ENCODE data around the gene MAFF. TPM values are rescaled to one million over a fixed set of nuclear protein-coding genes. Genes with fewer than 3 reads are reported as not detected.
A peak's percentile ranks its signal among the peaks of the same experiment; 100 is the strongest.

Gene MAFF
- total RNA-seq, 2 donors from 2014 or later, result 44.4 to 80.2 TPM

GRCh38 chr22:38258895-38259294 is 57.1 kb downstream of the MAFF start:
- ATAC-seq (no peak), DNase-seq (no peak)
- no peaks in the 10 kb centered on the region for H3K27me3 Mint-ChIP-seq
- peaks cover 26% of the 10 kb centered on the region for H3K4me1 Mint-ChIP-seq
- peaks cover 3% of the 10 kb centered on the region for H3K36me3 Mint-ChIP-seq (ENCODE audit: low read depth)
- no peak overlapping the region for H3K4me3 Mint-ChIP-seq
- no peaks in the 10 kb centered on the region for H3K9me3 ChIP-seq (ENCODE audit: control insufficient read depth, low read length, poor library complexity, severe bottlenecking)
- H3K27ac Mint-ChIP-seq, result peak overlapping the region; percentile 82

GRCh38 chr22:38259370-38259769 is 57.6 kb downstream of the MAFF start:
- H3K27ac Mint-ChIP-seq, result peak overlapping the region; percentile 82
- ATAC-seq (no peak), DNase-seq (no peak)
- H3K4me1 Mint-ChIP-seq, result peaks cover 26% of the 10 kb centered on the region
- H3K9me3 ChIP-seq (ENCODE audit: control insufficient read depth, low read length, poor library complexity, severe bottlenecking), result no peaks in the 10 kb centered on the region
- H3K4me3 Mint-ChIP-seq, result no peak overlapping the region
- H3K36me3 Mint-ChIP-seq (ENCODE audit: low read depth), result peaks cover 3% of the 10 kb centered on the region
- no peaks in the 10 kb centered on the region for H3K27me3 Mint-ChIP-seq

- peak overlapping the region; percentile 61 for H3K4me3 Mint-ChIP-seq
- no peaks in the 10 kb centered on the region for H3K9me3 ChIP-seq (ENCODE audit: control insufficient read depth, low read length, poor library complexity, severe bottlenecking)
- H3K36me3 Mint-ChIP-seq (ENCODE audit: low read depth), result peaks cover 3% of the 10 kb centered on the region
- ATAC-seq (peak; percentile 33), DNase-seq (no peak)
- H3K27me3 Mint-ChIP-seq, result no peaks in the 10 kb centered on the region
- H3K4me1 Mint-ChIP-seq, result peaks cover 30% of the 10 kb centered on the region
- H3K27ac Mint-ChIP-seq, result peak overlapping the region; percentile 82
Observed at GRCh38 chr22:38260761-38261681, 59.2 kb downstream of the MAFF start.

GRCh38 chr22:38262051-38262795 is 60.4 kb downstream of the MAFF start:
- H3K36me3 Mint-ChIP-seq (ENCODE audit: low read depth), result peaks cover 3% of the 10 kb centered on the region
- no peaks in the 10 kb centered on the region for H3K27me3 Mint-ChIP-seq
- peak; percentile 46 for ATAC-seq
- H3K4me1 Mint-ChIP-seq, result peaks cover 40% of the 10 kb centered on the region
- DNase-seq, result peak; percentile 23 to 32 (median 25)
- peak overlapping the region; percentile 79 for H3K27ac Mint-ChIP-seq
- no peaks in the 10 kb centered on the region for H3K9me3 ChIP-seq (ENCODE audit: control insufficient read depth, low read length, poor library complexity, severe bottlenecking)
- H3K4me3 Mint-ChIP-seq, result peak overlapping the region; percentile 61

- Mint-ChIP-seq H3K27me3 (no peaks in the 10 kb centered on the region), H3K36me3 (ENCODE audit: low read depth) (peaks cover 3% of the 10 kb centered on the region), H3K4me3 (no peak overlapping the region), H3K27ac (no peak overlapping the region), H3K4me1 (peaks cover 48% of the 10 kb centered on the region)
- no peaks in the 10 kb centered on the region for H3K9me3 ChIP-seq (ENCODE audit: control insufficient read depth, low read length, poor library complexity, severe bottlenecking)
- no peak for DNase-seq
- ATAC-seq, result no peak
Observed at GRCh38 chr22:38264322-38264843, 62.6 kb downstream of the MAFF start.

Other genes starting within 250 kb of the MAFF start
- gene C22orf23, start 248.4 kb upstream of the MAFF start, total RNA-seq, result not detected
- gene POLR2F, start 248.3 kb upstream of the MAFF start, total RNA-seq, result 10 to 100 TPM; 25.9 to 27.7 TPM
- not detected for gene SOX10, start 217.4 kb upstream of the MAFF start, total RNA-seq
- gene PICK1, start 144.6 kb upstream of the MAFF start, total RNA-seq, result 10 to 100 TPM; 24.5 to 25.4 TPM
- gene SLC16A8, start 117.8 kb upstream of the MAFF start, total RNA-seq, result not detected
- gene BAIAP2L2, start 91.3 kb upstream of the MAFF start, total RNA-seq, result 1 to 10 TPM in 1 of 2 donors, under 1 TPM in 1; 0.86 to 1.3 TPM
- gene PLA2G6, start 20.2 kb upstream of the MAFF start, total RNA-seq, result 10 to 100 TPM; 72.2 to 91.4 TPM
- 10 to 100 TPM; 53.3 TPM for gene TMEM184B, start 71.0 kb downstream of the MAFF start, total RNA-seq
- 100 to 1,000 TPM; 157 to 174 TPM for gene CSNK1E, start 115.4 kb downstream of the MAFF start, total RNA-seq

All from T-helper 17 cell (primary cell).